AG08396 (cell line): ENCODE measurements around the gene BANF2.
"Not testable (repeated sequence)": the region's sequence is repeated elsewhere in the genome, so short reads cannot be mapped to it uniquely, and the experiment has no call there.

ENCODE experiments used
- DNase-seq: peaks from one replicate; pipeline ENCODE4 v3.0.0; 2012; ENCODE audit warnings: low spot score, mixed read lengths

Gene BANF2

DNA sequence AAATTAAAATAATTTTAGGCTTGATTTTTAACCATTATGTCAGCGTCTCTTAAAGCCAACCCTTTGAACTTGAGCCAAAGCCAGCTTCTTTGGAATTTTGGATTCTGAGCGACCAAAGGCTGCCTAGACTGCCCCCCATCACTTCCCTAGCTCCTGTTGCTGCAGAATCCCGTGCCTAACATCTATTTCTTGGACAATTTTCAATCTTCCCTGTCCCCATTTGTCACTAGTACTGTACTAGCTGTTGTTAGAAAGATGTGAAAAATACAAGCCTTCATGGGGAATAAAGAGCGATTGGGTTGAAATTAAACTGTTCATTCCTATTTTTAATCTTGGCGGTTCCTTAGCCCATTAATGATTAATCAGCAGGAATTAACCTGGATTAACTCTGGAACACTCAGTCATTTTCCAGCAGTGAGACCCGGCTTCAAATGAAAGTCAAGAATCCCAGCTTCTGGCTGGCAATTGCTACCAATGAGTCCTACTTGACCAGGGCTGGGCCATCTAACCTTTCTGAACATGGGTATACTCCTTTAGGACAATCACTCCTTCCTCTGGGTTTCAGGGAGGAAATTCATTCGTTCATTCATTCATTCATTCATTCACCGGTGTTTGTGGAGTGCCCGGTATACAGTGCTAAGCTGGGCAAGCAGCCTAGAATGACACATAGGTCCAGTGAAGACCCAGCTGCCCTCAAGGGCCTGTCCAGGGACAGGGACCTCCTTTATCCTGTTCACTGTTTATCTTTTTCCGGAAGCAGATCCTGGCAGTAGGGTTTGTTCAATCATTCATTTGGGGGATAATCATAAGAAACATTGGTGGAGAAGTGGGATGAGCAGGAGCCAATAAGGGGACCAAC lies 16.3 kb upstream of the BANF2 start:
- DNase-seq: no peak

DNA sequence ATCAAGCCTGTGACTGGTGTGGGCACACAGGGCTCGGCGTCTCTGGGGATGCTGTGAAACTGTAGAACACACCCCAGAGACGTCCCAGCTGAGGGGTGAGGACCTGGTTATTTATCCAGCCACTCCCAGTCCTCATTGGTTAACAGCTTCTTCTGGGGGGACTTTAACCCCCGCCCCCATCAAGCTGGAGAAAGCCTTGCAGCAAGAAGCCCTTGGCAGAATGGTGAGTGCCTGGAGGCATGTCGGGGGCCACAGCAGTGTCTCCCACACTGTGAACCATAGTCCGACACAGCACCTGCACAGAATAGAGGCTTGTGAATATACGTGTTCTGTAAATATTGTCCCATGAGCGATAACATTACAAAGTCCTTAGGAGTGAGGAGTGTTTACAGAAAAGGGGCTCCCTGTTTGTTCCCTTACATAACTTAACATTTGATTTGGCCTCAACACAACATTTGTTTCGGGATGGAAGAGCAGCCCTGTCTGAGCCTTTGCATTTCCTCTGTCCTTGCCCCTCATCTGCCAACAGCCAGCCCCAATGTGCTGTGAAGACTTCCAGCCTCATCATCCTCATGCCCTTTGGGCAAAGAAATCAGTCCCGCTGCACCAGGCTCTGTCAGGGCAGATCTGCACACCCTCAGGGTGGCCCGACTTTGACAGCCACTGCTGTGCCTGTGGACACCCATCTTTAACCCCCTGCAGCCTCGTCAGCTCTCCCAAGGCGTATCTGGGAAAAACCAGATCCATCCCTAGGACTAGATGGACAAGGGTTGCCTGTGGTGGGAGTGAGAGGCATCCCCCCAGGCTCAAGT lies 15.5 kb upstream of the BANF2 start:
- no peak for DNase-seq

DNA sequence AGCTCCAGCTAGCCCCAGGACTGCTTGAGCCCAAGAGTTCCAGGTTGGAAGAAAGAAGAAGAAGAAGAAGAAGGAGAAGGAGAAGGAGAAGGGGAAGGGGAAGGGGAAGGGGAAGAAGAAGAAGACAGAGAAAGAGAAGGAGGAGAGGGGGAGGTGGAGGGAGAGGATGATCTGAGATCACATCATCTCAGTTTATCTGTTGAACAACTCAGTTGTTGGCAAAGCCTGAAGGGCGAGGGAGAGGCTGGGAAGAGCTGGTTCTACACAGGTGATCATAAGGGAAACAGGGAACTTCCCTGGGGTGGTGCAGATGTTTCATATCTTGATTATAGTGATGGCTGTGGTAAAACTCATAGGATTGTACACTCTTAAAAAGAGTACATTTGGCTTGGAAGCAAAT lies 14.6 kb upstream of the BANF2 start:
- DNase-seq: no peak

DNA sequence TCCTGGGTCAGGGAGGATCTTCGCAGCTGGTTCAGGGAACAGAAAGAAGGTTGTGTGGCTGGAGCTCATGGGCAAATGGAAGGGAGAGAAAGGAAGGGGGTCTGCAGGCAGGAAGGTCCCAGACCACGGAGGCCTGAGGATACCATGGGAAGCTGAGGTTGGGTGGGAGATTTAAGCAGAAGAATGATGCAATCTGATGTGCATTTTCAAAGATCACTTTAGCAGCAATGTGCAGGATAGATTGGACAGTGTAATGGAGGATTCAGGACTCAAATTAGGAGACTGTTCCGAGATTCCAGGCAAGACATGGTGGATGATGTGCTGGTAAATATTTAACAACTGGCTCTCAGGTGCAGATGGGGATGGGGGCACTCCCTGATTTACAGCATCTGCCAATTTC lies 12.0 kb upstream of the BANF2 start:
- no peak for DNase-seq

DNA sequence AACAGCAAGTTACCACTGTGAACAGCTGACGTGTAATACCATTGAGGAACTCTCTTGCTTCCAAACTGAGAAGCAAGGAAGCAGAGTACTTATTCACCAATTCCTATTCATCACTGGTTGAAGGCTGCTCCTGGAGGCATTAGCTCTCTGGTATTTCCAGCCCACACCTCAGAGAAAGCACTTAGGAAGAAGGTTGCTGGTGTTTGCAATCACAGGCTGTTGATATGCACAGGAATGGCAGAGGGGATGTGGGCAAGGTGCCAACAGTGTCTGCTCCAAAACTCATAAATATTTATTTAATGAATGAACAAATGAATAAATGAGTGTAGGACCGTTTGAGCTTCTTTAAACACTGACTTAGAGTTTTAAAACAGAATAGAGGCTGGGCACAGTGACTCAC lies 10.8 kb upstream of the BANF2 start:
- peak; percentile 24 for DNase-seq

DNA sequence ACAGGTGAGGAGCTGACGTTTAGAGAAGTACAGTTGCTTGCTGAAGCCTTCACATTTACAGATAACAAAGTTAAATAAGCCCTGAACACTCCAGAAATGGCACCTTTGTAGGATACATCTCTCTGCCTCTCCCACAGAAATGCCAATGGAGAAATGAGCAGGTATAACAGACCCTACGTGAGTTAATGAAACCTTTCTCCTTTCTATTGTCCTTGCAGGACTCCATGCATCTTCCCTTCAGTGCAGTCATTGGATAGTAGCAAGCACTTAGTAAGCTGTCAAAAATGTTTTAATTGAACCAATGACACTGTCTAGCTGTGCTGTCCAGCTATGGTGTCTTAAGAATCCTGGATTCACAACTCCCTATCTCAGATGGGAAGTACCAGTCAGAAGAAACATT lies 9.6 kb upstream of the BANF2 start:
- DNase-seq: no peak

DNA sequence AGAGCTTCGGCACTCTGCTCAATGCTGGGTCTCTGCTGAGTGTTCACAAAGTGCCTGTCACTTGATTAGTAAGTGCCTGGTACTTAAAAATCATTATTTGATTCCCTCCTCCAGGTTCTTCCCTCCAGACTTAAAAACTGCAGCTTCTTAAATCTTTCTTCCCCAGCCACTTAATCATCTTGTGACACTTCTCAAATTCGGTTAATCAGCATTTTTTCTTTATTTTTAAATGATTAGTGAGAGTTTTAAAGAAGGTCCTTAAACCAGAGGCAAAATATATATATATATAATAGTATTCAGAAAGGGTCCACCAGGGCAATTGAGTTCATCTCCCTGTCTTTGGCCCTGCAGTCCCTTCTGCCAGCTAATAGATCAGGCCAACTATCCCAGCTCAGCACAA lies 8.0 kb upstream of the BANF2 start:
- no peak for DNase-seq

DNA sequence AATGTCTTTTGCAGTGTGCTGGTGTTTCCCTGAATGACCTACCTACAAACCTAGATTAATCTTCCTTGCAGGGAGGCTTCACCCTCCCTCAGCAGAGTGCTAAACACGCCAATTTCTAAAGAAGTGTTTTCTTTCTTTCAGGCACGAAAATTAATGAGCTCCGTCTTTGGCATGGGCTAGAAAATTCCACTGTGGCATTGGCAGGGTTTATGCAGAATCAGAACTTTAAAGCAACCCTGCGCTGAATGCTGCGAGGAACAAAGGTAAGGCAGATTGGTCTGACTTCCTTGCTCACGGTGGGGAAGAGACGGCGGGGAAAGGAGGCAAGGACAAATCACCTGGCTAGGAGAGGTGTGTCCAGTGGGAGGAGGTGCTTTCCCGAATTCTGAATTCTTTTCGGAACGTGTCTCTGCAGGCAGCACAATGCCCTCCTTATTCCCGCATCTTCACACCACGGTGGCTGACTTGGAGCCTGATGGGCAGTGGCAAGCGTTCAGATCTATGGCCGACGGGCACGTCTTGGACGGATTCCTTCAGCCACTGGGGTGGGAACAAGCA lies 6.2 kb upstream of the BANF2 start:
- no peak for DNase-seq

DNA sequence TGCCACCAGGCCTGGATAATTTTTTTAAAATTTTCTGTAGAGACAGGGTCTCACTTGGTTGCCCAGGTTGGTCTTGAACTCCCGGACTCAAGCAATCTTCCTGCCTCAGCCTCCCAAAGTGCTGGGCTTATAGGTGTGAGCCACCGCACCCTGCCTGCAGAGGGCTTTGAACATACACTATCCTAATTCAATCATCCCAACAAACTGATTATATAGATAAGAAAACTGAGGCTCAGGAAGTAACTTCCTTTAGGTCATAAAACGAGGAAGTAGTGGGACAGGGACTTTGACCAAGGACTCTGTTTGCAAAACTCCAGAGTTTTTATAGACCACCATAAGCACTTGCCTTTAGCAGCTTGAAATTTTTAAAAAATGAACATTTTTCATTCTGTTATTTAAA lies 5.0 kb upstream of the BANF2 start:
- DNase-seq: no peak

DNA sequence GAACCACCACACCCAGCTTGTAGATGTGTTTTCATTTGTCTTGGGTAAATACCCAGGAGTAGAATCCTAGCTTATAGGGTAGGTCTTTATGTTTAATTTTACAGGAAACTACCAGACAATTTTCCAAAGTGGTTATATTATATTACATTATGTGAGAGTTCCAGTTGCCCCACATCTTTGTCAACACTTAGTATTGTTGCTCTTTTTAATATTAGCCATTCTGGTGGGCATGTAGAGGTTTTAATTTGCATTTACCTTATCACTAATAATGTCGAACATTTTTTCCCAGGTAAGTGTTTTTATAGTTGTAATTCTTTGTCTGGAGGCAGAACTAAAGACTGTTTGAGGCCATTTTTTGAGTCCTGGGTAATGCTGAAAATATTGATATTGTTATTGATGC lies 3.5 kb upstream of the BANF2 start:
- DNase-seq: no peak

DNA sequence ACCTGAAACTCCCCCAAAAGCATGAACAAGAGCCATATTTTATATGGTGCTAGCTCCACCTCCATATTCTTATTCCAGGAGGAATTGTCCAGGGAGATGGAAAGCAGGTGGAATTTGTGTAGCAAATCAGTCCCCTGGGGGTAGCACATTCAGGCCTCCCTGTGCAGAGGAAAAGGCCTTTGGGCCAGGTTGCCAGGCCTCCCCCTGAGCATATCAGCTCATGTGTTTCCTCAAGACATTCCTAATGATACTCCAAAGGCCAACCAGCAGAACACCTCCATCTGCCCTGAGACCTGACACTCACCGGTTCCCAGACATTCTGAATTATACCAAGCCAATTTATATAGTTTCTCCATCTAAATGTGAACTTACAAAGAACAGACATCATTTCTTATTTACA lies 2.6 kb upstream of the BANF2 start:
- DNase-seq: no peak

DNA sequence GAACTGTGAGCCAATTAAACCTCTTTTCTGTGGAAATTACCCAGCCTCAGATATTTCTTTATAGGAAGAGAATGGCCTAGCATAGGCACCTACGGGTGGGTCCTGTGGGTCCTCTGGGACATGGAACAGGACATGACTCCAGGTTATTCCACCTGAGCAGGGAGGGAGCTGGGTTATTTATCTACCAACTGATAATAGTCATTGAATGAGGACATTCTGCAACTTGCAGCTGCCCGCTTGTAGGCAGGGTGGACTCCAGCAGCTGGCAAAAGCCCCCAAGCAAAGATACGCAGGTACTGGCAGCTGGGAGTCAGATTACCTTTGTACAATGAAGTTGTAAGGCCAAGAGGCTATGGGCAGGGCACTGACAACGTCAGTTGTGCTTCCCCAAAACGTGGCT lies 1.4 kb upstream of the BANF2 start:
- DNase-seq: no peak

DNA sequence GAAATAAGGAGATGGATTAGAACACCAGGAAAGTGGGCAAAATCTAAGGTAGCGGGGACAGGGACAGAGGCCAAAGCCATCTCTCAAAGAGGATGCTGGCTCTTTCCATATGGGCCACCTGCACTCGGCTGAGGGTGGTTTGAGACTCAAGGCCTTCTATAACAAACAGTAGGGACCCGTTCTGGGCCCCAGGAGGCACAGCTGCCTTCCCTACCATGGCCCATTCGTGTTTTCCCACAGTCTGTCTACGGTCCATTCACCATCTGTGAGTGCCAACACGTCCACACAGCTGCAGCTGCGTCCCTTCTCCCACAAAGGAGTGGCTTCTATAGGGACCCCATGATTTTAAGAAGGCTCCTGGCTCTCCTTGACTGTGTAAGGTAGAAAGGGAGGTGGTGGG lies 871 bp downstream of the BANF2 start:
- DNase-seq: no peak

DNA sequence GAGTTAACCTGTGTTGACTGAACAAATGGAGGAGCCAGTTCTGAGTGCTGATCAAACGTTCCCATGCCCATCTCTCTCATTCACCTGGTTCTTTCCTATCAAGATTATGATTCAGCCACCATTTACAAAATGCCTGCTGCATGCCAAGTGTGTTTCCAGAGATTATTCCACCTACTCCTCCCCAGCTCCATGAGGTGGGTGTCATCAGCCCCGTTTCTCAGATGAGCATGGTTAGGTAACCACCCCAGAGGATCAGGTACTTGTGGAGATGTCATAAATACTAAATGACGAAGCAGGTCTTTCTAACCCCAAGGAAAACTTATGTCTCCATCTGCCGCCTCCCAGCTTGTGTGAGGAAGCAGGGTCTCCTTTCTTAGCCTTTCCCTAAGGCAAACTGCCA lies 2.1 kb downstream of the BANF2 start:
- no peak for DNase-seq

DNA sequence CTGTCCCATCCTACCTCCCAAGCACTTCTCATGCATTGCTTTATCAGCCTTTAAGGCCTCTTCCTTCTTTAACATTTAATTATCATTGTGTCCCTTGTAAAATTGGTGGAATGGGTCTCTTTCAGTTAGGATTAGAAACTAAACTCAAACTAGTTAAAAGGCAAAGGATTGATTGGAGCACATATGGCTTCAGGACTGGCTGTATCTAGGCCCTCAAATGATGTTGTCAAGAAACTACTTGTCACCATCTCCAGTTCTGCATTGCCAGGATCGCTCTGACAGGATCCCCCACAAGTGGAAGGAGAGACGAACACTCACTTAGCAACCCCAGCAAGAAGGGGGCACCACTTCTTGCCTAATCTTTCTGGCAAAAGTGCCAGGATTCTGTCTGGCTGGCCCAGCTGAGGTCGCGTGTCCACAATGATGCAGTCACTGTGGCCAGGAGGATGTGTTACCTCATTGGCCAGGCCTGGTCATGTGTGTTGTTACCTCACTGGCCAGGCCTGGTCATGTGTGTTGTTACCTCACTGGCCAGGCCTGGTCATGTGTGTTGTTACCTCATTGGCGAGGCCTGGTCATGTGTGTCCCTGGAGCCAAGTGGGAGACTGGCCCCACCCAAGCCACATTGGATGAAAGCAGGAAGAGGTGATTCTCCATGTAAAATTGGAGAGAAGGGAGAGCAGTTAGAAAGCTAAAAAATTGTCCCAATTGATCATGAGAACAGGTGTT lies 5.0 kb downstream of the BANF2 start:
- DNase-seq: no peak

DNA sequence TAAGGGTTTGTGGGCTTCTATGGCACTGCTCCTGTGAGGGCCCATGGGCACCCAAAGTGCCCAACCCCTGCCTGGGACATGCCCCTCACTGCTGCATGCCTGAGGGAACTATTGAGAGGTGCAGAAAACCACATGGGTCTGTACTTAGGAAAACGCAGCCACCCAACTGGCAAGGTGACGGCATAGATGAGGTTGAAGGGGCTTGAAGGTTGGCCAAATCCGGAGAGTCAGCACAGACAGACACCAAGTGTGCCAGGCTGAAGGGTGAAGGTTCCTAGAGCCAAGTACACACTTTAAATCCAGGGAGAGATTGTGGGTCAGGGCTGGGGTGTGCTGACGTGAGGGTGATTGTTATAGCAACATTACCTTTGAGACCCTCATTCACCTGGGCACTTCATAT lies 6.2 kb downstream of the BANF2 start:
- no peak for DNase-seq

DNA sequence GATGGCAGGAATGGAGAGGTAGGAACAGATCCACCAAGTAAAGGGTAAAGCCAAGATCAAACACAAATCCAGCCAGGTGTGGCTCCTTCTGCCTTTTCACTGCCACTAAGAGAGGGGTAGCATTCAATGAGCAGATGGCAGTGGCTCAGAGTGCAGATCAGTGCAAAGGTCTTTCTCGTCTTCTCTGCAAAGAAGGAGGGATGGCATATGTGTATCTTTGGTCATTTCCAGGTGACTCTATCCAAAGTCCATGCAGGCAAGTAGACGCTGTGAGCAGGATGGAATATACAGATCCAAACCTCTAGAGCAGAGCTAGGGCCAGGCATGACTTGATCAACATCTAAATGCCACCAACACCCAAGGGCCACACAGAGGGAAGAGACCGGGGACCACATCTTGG lies 6.9 kb downstream of the BANF2 start:
- DNase-seq: no peak

DNA sequence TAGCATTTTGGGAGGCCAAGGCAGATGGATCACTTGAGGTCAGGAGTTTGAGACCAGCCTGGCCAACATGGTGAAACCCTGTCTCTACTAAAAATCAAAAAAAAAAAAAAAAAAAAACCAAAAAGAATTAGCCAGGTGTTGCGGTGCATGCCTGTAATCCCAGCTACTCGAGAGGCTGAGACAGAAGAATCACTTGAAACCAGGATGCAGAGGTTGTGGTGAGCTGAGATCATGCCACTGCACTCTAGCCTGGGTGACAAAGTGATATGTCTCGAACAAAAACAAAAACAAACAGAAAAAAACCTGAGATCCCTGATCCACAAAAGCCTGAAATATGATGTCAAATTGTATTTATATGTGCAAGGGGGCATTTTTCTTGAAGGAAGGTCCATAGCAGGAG lies 8.2 kb downstream of the BANF2 start:
- not testable (repeated sequence) for DNase-seq

DNA sequence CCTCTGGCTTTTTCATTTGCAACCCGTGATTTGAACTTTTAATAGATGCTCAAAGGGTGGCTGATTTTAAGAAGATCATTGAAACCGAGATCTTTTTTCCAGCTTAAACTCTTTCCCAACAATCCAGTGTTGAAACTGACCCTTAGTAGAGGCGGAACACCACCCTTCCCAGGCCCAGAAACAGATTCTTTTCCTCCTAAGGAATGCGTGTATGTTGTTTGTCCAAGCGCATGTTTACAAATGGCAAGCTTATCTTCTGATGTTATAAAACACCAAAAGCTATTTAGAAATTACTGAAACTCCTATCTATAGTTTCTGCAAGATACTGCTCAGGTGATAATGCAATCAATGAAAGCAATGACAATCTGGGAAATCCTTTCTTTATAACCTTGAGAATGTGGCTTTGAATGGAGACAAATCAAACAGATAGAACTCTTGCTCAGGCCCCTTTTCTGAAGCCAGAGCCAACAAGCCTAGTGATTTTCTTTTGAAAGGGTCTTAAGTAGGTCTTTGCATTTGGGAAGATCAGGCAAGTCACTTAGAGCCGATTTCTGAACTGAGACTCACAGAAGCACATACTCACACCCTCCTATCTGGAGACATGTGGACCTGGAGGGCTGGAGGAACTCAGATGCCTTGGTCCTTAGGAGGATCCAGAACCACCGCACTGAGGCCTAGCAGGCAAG lies 9.1 kb downstream of the BANF2 start:
- peak; percentile 14 for DNase-seq

DNA sequence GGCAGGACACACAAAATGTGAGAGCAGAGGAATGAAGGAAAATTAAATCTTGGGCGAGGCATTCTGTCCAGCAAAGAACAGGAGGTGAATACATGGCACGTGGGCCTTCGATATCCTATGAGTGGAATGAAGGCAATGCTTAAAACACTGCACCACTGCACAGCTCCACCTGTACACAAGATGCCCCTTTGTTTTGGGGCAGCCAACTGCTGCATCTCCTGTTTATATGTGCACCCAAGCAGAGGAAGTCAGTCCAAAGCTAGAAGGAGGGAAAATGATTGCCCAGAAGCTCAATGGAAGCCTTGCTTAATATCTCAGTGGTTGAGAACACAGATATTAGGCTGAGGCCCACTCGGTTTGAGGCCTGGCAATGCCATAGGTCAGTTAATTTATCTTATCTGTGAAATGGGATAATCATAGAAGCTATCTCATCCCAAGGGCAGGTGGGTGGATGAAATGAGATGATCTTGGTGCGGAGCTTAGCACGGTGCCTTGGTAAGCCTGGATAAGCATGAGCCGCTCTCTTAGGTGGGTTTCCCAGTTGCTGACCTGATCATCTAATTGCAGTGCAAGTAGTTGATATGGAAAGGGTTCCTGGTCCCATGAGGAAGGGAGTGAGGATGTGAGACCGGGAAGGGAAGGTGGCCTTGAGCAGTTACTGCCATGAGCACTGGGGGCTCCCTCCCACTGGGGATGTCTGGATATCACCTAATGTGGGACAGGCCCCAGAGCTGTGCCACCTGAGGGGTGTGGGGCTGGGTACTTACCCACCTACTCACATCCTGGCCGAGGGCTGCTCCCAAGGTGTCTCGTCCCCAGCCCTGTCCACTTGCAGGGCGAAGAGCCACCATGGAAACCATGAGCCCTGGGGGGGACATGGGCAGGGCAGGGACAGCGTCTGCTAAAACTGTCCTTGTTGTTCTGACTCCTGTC lies 9.9 kb downstream of the BANF2 start:
- no peak for DNase-seq
